ENCODE results near the gene PEMT. TPM values are rescaled to one million over a fixed set of nuclear protein-coding genes. Genes with fewer than 3 reads are reported as not detected.

The PEMT gene
- total and polyA plus RNA-seq, 2 experiments from 2014 or later = 54.8 to 55.2 TPM

- H4K20me1 ChIP-seq (replicated peaks; ENCODE audit: insufficient read depth) = no peaks in the 10 kb centered on the region
- H3K36me3 Mint-ChIP-seq (ENCODE audit: low read depth) = peaks cover 16% of the 10 kb centered on the region; the same call in 2 of the 3 replicates
- 0 out of 2 replicates have a peak, but pooled peaks cover 8% of the 10 kb centered on the region for H3F3A ChIP-seq (replicated peaks; ENCODE audit: low read depth)
- no peaks in the 10 kb centered on the region for H3K27me3 ChIP-seq (ENCODE audit: insufficient read depth)
- H3K4me1 ChIP-seq (ENCODE audit: insufficient read depth) = peaks cover 18% of the 10 kb centered on the region
- no peak for DNase-seq (ENCODE audit: low spot score)
- H3K9me2 ChIP-seq (ENCODE audit: insufficient read depth) = peaks cover 3% of the 10 kb centered on the region; the same call in 1 of the 2 replicates
- H3K79me2 ChIP-seq (replicated peaks; ENCODE audit: insufficient read depth) = no peaks in the 10 kb centered on the region
- H3K4me2 ChIP-seq = no peak overlapping the region
- no peak overlapping the region for H3K27ac ChIP-seq (ENCODE audit: low read depth)
- H3K27ac Mint-ChIP-seq = no peak overlapping the region
- peaks cover 23% of the 10 kb centered on the region for H3K4me1 Mint-ChIP-seq
- no peak for TF ChIP-seq EZH2 (IDR thresholded peaks at IDR 0.05; ENCODE audit: low read depth, unreplicated experiment)
- no peak for TF ChIP-seq EZH2phosphoT487 (IDR thresholded peaks at IDR 0.05; ENCODE audit: unreplicated experiment)
- TF ChIP-seq NANOG (IDR thresholded peaks at IDR 0.05; ENCODE audit: borderline replicate concordance) = no peak
- TF ChIP-seq, protein P1, sequence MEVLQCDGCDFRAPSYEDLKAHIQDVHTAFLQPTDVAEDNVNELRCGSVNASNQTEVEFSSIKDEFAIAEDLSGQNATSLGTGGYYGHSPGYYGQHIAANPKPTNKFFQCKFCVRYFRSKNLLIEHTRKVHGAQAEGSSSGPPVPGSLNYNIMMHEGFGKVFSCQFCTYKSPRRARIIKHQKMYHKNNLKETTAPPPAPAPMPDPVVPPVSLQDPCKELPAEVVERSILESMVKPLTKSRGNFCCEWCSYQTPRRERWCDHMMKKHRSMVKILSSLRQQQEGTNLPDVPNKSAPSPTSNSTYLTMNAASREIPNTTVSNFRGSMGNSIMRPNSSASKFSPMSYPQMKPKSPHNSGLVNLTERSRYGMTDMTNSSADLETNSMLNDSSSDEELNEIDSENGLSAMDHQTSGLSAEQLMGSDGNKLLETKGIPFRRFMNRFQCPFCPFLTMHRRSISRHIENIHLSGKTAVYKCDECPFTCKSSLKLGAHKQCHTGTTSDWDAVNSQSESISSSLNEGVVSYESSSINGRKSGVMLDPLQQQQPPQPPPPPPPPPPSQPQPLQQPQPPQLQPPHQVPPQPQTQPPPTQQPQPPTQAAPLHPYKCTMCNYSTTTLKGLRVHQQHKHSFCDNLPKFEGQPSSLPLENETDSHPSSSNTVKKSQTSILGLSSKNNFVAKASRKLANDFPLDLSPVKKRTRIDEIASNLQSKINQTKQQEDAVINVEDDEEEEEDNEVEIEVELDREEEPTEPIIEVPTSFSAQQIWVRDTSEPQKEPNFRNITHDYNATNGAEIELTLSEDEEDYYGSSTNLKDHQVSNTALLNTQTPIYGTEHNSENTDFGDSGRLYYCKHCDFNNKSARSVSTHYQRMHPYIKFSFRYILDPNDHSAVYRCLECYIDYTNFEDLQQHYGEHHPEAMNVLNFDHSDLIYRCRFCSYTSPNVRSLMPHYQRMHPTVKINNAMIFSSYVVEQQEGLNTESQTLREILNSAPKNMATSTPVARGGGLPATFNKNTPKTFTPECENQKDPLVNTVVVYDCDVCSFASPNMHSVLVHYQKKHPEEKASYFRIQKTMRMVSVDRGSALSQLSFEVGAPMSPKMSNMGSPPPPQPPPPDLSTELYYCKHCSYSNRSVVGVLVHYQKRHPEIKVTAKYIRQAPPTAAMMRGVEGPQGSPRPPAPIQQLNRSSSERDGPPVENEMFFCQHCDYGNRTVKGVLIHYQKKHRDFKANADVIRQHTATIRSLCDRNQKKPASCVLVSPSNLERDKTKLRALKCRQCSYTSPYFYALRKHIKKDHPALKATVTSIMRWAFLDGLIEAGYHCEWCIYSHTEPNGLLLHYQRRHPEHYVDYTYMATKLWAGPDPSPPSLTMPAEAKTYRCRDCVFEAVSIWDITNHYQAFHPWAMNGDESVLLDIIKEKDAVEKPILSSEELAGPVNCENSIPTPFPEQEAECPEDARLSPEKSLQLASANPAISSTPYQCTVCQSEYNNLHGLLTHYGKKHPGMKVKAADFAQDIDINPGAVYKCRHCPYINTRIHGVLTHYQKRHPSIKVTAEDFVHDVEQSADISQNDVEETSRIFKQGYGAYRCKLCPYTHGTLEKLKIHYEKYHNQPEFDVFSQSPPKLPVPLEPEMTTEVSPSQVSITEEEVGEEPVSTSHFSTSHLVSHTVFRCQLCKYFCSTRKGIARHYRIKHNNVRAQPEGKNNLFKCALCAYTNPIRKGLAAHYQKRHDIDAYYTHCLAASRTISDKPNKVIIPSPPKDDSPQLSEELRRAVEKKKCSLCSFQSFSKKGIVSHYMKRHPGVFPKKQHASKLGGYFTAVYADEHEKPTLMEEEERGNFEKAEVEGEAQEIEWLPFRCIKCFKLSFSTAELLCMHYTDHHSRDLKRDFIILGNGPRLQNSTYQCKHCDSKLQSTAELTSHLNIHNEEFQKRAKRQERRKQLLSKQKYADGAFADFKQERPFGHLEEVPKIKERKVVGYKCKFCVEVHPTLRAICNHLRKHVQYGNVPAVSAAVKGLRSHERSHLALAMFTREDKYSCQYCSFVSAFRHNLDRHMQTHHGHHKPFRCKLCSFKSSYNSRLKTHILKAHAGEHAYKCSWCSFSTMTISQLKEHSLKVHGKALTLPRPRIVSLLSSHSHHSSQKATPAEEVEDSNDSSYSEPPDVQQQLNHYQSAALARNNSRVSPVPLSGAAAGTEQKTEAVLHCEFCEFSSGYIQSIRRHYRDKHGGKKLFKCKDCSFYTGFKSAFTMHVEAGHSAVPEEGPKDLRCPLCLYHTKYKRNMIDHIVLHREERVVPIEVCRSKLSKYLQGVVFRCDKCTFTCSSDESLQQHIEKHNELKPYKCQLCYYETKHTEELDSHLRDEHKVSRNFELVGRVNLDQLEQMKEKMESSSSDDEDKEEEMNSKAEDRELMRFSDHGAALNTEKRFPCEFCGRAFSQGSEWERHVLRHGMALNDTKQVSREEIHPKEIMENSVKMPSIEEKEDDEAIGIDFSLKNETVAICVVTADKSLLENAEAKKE (CRISPR knock-in tag; IDR thresholded peaks at IDR 0.05) = no peak
- TF ChIP-seq ZNF114 (CRISPR knock-in tag; IDR thresholded peaks at IDR 0.05) = no peak
- no peak for TF ChIP-seq ZNF331 (CRISPR knock-in tag; IDR thresholded peaks at IDR 0.05; ENCODE audit: low read depth)
- TF ChIP-seq CREB1 (CRISPR knock-in tag; IDR thresholded peaks at IDR 0.05; ENCODE audit: low read depth) = no peak
- TF ChIP-seq JUNB (IDR thresholded peaks at IDR 0.05; ENCODE audit: unreplicated experiment) = no peak
- TF ChIP-seq, protein P2, sequence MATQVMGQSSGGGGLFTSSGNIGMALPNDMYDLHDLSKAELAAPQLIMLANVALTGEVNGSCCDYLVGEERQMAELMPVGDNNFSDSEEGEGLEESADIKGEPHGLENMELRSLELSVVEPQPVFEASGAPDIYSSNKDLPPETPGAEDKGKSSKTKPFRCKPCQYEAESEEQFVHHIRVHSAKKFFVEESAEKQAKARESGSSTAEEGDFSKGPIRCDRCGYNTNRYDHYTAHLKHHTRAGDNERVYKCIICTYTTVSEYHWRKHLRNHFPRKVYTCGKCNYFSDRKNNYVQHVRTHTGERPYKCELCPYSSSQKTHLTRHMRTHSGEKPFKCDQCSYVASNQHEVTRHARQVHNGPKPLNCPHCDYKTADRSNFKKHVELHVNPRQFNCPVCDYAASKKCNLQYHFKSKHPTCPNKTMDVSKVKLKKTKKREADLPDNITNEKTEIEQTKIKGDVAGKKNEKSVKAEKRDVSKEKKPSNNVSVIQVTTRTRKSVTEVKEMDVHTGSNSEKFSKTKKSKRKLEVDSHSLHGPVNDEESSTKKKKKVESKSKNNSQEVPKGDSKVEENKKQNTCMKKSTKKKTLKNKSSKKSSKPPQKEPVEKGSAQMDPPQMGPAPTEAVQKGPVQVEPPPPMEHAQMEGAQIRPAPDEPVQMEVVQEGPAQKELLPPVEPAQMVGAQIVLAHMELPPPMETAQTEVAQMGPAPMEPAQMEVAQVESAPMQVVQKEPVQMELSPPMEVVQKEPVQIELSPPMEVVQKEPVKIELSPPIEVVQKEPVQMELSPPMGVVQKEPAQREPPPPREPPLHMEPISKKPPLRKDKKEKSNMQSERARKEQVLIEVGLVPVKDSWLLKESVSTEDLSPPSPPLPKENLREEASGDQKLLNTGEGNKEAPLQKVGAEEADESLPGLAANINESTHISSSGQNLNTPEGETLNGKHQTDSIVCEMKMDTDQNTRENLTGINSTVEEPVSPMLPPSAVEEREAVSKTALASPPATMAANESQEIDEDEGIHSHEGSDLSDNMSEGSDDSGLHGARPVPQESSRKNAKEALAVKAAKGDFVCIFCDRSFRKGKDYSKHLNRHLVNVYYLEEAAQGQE (IDR thresholded peaks at IDR 0.05; ENCODE audit: unreplicated experiment) = no peak
- no peak for TF ChIP-seq STAT1 (IDR thresholded peaks at IDR 0.05; ENCODE audit: unreplicated experiment)
- no peak for TF ChIP-seq POLR2AphosphoS5 (IDR thresholded peaks at IDR 0.05; ENCODE audit: low read depth)
- TF ChIP-seq CTCF (conservative IDR thresholded peaks at IDR 0.05; ENCODE audit: low read depth in 2 of 2) = no peak
- TF ChIP-seq ETS1 (IDR thresholded peaks at IDR 0.05) = no peak
- no peak overlapping the region for H3K4me3 Mint-ChIP-seq
- H3K9me3 Mint-ChIP-seq = peaks cover 23% of the 10 kb centered on the region; the same call in 2 of the 3 replicates
- peaks cover 4% of the 10 kb centered on the region for H3K27me3 Mint-ChIP-seq (ENCODE audit: insufficient read depth, low read depth, poor library complexity)
- H2AFZ ChIP-seq = peak overlapping the region; percentile 81
- H3K4me3 ChIP-seq = no peak overlapping the region
- H3K36me3 ChIP-seq (ENCODE audit: insufficient read depth) = no peaks in the 10 kb centered on the region
- no peak for ATAC-seq
Observed at GRCh38 chr17:17612085-17613022, 20.8 kb upstream of the PEMT start.
